CD4-positive, alpha-beta T cell treated with Interleukin-1 beta for 1 hour (primary cell): Measurements from ENCODE around the gene TMEM154.

Experiments
- DNase-seq, 2 donors: peaks; one replicate each; pipeline ENCODE4 v3.0.0-alpha.2; 2020 to 2022

The TMEM154 gene

GRCh38 chr4:152626790-152627189, 53.0 kb downstream of the TMEM154 start:
- DNase-seq: no peak

- no peak for DNase-seq
Observed at GRCh38 chr4:152620915-152621314, 58.9 kb downstream of the TMEM154 start.

- DNase-seq: no peak
Observed at GRCh38 chr4:152620218-152620617, 59.6 kb downstream of the TMEM154 start.

GRCh38 chr4:152619556-152619955, 60.2 kb downstream of the TMEM154 start:
- no peak for DNase-seq

- DNase-seq: no peak
Observed at GRCh38 chr4:152618971-152619370, 60.8 kb downstream of the TMEM154 start.

GRCh38 chr4:152616804-152617203, 63.0 kb downstream of the TMEM154 start:
- DNase-seq: no peak

- DNase-seq: no peak
Observed at GRCh38 chr4:152613841-152614721, 65.7 kb downstream of the TMEM154 start.

- DNase-seq: no peak
Observed at GRCh38 chr4:152613351-152613750, 66.4 kb downstream of the TMEM154 start.

- DNase-seq: no peak
Observed at GRCh38 chr4:152610131-152610530, 69.7 kb downstream of the TMEM154 start.

- no peak for DNase-seq
Observed at GRCh38 chr4:152609481-152609880, 70.3 kb downstream of the TMEM154 start.

- DNase-seq: no peak
Observed at GRCh38 chr4:152607178-152607577, 72.6 kb downstream of the TMEM154 start.

GRCh38 chr4:152606753-152607152, 73.0 kb downstream of the TMEM154 start:
- peak in 1 of 2 donors; percentile 18 for DNase-seq

GRCh38 chr4:152605641-152606335, 74.0 kb downstream of the TMEM154 start:
- DNase-seq: no peak

GRCh38 chr4:152605031-152605430, 74.8 kb downstream of the TMEM154 start:
- DNase-seq: no peak

- DNase-seq: no peak
Observed at GRCh38 chr4:152601156-152601555, 78.6 kb downstream of the TMEM154 start.

GRCh38 chr4:152599636-152600035, 80.2 kb downstream of the TMEM154 start:
- no peak for DNase-seq

GRCh38 chr4:152599095-152599494, 80.7 kb downstream of the TMEM154 start:
- no peak for DNase-seq

GRCh38 chr4:152598454-152598853, 81.3 kb downstream of the TMEM154 start:
- no peak for DNase-seq

GRCh38 chr4:152594978-152595925, 84.5 kb downstream of the TMEM154 start:
- no peak for DNase-seq

- DNase-seq: no peak
Observed at GRCh38 chr4:152594057-152594456, 85.7 kb downstream of the TMEM154 start.

- no peak for DNase-seq
Observed at GRCh38 chr4:152591876-152592275, 87.9 kb downstream of the TMEM154 start.

- DNase-seq: peak in 1 of 2 donors; percentile 11
Observed at GRCh38 chr4:152591396-152591795, 88.4 kb downstream of the TMEM154 start.
